ENCODE measurements around the gene GUSB.
"Not testable (repeated sequence)": the region's sequence is repeated elsewhere in the genome, so short reads cannot be mapped to it uniquely, and the experiment has no call there.

Gene GUSB

DNA sequence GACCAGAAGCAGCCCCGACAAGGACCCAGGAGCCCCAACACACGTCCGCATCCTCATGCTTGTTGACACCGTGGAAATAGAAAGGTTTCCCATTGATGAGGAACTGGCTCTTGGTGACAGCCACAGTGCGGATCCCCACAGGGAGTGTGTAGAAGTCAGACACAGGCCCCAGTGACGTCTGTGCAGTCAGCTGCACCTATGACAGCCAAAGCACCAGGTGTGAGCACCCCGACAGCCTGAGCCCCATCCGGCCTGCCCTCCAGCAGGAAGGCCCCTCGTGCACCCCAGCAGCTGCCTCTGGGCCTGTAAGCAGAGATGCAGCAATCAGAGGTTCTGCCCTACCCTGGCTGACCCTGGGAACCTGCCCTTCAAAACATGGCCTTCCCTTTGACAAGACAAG is 7.1 kb downstream of the GUSB start:
- no peak for DNase-seq

DNA sequence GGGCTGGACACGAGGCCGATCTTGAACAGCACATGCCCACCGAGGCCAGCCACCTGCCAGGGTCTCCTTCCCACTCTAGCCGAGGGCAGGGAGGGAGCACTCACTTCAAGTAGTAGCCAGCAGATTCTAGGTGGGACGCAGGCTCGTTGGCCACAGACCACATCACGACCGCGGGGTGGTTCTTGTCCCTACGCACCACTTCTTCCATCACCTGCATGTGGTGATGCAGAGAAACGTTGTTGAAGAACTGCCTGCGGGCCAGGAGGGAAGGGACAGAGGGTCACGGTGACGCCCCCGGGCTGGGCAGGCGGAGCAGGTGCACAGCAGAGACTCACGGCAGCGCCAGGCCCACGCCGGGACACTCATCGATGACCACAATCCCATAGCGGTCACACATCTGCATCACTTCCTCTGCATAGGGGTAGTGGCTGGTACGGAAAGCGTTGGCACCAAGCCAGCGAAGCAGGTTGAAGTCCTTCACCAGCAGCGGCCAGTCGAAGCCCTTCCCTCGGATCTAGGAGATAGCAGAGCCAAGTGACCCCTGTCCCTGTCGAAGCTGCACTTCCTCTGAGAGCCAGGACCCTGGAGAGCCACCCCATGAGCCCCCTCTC is 7.7 kb downstream of the GUSB start:
- DNase-seq, result no peak

DNA sequence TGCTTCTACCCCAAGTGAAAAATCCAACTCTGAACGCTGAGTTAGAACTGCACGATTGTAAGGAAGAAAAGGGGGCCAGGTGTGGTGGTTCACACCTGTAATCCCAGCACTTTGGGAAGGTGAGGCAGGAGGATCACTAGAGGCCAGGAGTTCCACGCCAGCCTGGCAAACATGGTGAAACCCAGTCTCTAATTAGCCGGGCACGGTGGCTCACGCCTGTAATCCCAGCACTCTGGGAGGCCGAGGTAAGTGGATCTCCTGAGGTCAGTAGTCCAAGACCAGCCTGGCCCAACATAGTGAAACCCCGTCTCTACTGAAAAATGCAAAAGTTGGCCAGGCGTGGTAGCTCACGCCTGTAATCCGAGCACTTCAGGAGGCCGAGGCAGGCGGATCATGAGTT is 9.0 kb downstream of the GUSB start:
- DNase-seq, result no peak

DNA sequence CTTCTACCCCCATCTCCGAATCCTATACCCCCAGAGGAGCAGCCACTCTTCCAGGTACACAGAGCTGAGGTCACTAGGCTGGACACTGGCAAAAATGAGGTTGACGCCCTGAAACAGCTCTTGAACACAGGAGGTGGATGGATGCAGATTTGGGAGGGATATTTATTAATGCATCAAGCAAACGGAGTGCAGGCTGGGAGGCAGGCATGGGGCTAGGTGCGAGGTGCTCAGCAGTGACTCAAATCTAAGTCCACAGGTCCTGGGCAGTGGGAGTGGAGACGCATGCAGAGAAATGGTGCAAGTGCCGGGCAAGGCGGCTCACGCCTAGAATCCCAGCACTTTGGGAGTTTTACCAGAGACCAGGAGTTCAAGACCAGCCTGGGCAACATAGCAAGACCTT is 11.0 kb downstream of the GUSB start:
- DNase-seq, result no peak

DNA sequence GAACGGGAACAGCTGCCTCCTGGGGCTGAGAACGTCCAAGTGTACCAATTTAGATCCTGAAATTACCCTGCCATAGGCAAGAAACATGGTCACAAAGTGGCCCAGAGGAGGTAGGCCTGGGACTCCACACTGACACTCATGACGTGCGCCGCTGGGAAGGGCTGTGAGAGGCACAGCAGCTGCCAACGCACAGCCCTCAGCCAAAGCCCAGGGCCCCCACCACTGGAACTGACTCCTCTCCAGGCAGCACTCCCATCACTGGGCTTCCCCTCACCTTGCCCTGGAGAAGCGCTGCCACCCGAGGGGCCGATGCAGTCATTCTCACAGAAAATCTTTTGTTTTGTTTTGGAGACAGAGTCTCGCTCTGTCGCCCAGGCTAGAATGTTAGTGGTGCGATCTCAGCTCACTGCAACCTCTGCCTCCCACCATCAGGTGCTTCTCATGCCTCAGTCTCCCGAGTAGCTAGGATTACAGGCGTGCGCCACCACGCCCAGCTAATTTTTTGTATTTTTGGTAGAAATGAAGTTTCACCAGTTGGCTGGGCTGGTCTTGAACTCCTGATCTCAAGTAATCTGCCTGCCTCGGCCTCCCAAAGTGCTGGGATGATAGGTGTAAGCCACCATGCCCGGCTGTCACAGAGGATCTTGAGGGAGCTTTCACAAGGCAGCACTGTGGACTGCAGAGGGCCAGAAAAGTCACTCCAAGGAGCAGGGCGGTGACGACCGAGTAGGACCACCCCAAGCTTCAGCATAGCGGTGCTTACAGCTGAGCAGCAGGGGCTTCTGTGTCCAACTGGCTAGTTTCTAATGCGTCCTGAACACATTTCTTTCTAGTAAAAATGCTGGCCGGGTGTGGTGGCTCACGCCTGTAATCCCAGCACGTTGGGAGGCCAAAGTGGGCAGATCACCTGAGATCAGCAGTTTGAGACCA is 13.5 kb downstream of the GUSB start:
- no peak for DNase-seq

DNA sequence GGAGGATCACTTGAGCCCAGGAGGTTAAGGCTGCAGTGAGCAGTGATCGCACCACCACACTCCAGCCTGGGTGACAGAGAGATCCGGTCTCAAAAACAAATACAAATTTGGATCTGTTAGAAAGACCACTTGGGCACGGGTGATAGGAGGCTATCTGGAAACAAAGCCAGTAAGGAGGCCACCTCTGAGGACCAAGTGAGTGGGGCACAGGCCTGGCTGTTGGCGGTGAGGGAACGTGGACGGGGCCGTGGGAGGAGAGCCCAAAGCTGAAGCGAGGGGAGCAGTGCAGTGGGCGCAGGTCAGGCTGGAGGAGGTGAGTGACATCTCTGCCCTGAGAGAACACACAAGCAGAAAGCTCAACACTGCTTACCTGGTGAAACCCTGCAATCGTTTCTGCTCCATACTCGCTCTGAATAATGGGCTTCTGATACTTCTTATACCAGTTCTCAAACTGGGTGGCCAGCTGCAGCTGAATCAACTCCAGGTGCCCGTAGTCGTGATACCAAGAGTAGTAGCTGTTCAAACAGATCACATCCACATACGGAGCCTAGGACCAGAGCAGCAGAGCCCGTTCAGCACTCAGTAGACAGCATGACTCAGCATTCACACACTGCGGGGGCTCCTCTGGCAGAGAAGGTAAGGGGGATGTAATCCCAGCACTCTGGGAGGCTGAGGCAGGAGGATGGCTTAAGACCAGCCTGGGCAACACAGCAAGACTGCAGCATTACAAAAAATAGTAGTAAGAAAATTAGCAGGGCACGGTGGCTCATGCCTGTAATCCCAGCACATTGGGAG is 14.5 kb downstream of the GUSB start:
- no peak for DNase-seq

DNA sequence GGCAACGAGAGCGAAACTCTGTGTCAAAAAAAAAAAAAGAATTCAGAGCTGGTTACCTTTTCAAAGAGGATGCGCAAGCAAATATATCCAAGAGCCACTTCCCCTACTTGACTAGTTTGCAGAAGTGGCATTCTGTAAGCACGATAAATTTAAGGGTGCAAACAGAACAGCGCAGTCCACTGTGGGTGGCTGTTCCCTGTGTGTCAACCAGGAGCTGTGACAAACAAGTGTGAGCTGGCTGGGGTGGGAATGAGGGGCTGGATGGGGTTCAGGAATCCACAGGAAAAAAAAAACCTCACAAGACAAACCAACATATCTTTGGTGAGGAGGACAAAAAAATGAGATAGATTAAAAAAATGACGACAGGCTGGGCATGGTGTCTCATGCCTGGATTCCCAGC is 15.9 kb downstream of the GUSB start:
- no peak for DNase-seq

DNA sequence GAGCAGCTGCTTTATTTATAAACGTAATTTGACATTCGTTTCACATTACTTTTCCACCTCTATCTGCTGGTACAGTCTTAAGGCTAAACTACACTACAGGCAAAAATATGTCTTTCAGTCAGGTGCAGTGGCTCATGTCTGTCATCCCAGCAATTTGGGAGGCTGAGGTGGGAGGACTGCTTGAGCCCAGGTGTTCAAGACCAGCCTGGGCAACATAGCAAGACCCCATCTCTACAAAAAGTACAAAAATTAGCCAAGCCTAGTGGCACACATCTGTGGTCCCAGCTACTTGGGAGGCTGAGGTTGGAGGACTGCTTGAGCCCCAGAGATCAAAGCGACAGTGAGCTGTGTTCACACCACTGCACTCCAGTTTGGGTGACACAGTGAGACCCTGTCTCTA is 17.3 kb downstream of the GUSB start:
- DNase-seq, result not testable (repeated sequence)

DNA sequence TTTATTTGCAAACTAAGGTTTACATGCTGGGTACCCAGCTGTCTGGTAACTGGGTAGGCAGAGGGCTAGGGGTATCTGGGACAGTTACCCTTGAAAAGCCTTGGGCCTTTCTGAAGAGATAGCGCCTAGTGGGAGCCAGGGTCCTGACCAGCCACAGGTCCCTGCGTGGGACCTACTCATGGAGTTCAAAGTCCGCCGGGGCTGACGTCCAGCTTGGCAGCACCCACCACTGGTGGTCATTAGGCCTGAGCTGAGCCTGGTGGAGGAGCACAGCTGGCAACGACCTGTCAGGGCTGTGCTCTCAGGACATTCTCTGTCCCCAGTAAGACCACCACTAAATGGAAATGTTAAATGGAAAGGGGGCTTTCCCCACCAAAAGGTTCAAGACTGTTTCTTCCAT is 20.0 kb downstream of the GUSB start:
- no peak for DNase-seq

DNA sequence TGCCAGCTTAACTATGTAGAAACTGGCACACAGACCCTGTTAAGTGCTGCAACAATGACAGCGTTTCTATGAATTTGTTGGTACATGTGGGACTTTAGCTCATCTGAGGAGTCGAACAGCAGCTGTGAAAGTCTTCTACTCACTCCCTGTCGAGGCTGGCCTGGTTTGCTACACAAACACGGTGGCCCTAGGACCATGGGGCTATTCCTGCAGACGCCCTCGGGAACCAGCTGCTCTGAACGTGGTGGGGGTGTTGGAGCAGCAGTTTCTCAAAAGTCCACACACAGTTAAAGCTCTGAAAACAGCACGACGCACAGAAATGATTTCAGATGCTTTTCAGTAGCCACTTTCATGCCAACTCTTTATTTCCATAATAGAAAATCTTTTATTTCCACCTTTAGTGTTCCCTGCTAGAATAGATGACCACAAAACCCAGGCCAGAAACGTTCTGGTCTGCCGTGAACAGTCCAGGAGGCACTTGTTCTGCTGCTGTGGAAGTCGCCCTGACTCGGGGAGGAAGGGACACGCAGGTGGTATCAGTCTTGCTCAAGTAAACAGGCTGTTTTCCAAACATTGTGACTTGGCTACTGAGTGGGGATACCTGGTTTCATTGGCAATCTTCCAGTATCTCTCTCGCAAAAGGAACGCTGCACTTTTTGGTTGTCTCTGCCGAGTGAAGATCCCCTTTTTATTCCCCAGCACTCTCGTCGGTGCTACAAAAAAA is 21.5 kb downstream of the GUSB start:
- no peak for DNase-seq

DNA sequence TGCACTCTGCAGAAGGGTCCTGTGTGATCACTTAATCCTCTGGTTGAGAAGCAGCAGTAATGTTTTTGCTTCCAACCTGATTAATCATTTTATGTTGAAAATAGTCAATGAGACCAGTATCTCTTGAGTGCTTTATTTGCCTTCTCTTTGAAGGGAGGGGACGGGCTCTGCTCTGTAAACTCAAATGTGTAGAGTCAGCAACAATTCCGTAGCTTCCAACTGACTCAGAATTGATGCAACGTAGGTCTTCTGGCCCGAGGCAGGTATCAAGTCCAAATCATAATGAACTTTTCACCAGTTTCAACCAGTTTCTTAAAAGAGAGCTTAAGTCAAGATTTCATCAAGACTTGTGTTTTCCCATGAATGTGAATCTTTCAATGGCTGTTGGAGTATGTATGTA is 26.3 kb downstream of the GUSB start:
- no peak for DNase-seq

DNA sequence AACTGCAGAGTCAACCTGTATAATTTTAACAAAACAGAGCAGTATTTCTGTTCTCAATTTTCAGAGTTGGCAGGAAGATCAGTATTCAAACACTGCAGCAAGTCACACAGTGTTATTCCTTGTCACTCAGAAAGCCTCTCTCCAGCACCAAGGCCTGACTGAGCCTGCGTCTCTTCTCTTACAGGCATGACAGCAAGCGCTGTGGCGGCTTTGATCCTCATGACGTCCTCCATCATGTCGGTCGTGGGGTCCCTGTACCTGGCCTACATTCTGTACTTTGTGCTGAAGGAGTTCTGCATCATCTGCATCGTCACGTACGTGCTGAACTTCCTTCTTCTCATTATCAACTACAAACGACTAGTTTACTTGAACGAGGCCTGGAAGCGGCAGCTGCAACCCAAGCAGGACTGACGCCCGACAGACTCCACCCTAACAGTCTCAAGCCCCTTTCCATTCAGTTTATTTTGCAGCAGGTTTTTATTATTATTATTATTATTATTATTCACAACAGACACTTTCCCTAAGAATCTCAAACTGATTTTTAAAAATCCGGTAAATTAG is 28.0 kb downstream of the GUSB start:
- DNase-seq, result no peak

DNA sequence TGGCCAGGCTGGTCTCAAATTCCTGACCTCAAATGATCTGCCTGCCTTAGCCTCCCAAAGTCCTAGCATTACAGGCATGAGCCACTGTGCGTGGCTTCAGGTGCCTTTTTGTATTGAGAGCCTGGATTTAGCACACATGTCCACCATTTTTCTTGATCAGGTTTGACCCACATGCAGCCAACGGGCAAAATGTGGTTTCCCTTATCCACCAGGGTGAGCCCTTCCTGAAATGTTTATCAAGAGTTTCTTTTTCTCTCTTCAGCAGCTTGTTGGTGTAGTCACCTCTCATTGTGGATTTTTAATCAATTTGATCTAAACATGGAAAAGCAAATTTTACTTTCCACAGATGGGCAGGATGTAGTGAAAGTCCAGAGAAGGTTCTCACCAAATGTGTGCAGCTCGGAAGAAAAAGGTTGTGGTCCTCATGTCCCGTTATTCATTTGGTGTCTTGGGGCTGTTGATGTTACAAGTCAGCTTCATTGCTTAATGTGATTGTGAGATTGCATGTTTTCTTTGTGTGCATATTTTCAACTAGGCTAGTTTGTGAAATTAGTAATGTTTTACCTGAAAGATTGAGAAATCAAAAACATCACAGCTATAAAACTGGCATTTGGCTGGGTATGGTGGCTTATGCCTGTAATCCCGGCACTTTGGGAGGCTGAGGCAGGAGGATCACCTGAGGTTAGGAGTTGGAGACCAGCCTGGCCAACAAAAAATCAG is 28.9 kb downstream of the GUSB start:
- DNase-seq, result no peak

DNA sequence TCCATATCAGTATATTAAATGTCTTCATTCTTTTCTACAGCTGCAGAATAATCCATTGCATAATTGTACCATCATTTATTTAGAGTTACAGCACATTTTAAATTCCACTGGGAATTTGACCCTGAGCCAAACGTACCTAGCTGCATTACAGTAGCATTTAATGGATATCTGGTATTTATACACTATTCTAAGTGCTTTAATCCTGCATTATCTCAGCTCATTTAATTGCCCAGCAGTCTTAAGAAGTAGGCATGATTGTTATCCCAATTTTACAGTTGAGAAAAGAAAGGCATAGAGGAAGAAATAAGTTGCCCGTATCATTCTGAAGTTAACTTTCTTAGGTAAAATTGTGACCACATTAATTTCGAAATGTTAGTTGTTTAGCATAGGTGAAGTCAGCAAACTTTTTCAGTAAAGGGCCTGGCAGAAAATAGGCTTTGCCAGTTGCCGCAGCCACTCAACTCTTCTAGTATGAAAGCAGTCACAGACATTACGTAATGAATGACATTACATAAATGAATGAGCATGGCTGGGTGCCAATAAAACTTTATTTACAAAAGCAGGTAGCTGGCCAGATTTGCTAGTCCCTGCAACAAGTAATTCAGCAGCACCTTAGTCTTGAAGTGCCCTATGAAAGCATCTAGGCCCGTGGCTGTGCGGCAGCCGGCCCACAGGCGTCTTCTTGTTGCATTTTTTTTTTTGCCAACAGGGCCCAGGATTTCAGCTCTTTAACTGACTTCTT is 30.0 kb downstream of the GUSB start:
- DNase-seq, result no peak

DNA sequence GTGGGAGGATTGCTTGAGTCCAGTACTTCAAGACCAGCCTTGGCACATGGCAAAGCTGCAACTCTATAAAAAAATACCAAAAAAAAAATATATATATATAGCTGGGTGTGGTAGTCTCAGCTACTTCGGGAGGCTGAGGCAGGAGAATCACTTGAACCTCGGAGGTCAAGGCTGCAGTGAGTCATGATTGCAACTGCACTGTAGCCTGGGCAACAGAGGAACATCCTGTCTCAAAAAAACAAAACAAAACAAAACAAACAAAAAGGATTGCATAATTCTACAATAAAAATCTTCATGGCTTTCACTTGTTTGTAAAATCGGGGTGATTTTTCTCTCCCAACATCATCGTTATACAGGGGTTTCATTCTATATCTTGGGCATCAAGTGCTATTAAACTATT is 35.1 kb downstream of the GUSB start:
- DNase-seq, result no peak

DNA sequence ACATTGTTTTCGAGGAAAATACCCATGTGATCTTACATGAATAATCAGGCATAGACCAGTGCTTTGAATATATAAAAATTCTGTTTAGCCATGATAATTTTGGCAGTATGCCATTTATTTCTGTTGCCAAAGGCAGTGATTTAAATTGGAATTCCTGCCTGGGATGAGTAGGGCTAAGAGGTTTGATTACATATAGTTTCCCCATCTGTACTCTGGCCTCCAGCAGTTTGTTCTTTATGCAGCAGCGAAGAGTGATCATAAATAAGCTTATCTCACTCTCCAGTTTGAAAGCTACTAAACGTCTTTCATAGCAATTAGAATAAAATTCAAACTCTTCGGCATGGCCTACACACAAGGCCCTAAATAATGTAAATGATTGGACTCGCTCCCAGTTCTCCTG is 36.2 kb downstream of the GUSB start:
- DNase-seq, result not testable (repeated sequence)

DNA sequence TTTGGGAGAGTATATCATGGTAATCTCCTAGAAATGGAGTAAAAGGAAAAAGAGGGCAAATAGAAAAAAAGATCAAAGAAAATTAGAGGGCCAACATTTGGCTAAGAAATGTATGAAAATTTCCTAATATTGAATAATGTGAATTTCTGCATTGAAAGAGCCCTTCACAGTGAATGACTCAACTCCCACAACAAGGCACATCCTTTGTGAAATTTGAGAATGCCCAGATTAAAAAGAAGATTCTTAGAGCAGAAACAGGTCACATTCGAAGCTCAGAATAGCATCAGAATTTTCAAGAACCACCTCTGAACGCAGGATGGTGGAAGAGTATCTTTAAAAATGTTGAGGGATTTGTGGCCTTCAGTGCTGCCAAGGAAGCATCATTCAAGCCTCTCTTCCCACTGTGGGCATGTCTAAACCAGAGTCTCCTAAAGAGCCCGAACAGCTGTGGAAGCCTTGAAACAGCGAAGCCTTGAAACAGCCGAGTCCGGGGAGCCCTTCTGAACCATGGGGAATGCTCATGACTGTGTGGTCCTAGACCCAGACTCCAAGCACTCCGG is 43.6 kb downstream of the GUSB start:
- DNase-seq, result no peak

DNA sequence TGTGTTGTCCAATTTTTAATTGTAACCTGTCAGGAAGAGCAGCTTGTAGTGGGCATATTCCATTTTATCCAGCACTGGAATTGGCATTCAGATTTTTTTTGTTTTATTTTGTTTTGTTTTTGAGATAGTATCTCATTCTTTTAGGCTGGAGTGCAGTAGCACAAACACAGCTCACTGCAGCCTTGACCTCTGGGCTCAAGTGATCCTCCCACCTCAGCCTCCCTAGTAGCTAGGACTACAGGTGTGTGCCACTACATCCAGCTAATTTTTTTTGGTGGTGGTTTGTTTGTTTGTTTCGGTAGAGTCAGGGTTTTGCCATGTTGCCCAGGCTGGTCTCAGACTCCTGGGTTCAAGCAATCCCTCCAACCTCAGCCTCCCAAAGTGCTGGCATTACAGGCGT is 44.7 kb downstream of the GUSB start:
- DNase-seq, result no peak

DNA sequence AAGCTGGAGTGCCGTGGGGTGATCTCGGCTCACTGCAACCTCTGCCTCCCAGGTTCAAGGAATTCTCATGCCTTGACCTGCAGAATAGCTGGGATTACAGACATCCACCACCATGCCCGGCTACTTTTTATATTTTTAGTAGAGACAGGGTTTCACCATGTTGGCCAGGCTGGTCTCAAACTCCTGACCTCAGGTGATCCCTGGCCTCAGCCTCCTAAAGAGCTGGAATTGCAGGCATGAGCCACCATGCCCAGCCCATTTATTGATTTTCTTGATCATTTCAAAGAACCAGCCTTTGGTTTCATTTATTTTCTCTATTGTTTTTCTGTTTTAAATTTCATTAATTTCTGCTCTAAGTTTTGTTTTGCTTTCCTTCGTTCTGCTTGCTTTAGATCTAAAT is 50.3 kb downstream of the GUSB start:
- DNase-seq, result no peak

DNA sequence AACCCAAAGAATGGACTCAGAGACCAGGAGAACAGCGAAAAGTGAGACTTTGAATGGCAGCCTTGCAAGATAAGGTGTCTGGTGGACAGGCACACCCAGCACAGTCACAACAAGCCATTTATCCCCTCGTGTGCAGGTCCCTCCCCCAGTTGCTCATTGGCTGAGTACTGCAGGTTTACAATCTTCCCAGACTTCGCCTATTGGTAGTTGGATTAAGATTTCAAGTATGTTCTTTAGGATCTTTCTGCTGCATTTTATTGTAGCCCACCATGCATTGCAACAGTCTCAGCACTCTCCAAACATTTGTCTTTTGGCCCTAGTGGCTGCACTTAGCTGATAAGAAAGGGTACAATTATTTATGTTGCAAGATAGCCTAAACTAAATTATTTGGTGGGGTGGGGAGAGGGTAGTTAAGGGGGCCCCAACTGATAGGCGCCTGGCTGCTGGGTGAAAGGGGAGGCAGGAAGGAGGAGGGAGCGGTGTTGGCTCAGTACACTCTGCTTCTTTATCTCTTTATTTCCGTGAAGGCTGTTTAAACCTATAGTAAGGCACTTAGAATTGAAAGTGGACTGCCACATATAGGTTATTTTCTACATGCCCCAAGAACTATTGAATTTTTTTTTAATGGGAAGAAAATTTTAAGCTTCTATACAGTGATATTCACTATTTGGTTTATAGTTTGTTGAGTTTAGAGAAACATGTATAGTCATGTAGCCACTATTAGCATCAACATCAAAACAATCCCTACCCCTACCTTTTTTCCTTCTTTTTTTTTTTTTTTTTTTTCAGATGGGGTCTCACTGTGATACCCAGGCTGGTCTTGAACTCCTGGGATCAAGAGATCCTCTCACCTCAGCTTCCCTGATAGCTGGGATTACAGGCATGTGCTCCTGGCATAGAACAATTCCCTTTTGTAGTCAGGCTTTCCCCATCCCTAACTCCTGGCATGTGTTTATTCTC is 54.2 kb downstream of the GUSB start:
- DNase-seq, result no peak

All from activated effector memory CD4-positive, alpha-beta T cell treated with Interleukin-2 at 50 U/mL for 16 hours (primary cell).